ENCODE data around the gene RALGPS1.

- TF ChIP-seq CTCF (conservative IDR thresholded peaks at IDR 0.05) (no peak), ZFX (IDR thresholded peaks at IDR 0.05) (no peak)
Measured at GRCh38 chr9:127093319-127094020, 178.9 kb downstream of the RALGPS1 start.
